GM12801 (cell line): ENCODE data around the gene FAM120A.

Source experiments
- TF ChIP-seq, protein P1 (sequence below): IDR thresholded peaks from one replicate; pipeline ENCODE4 v1.5.1; 2011; ENCODE audit warnings: control low read depth; ENCODE audit not compliant: insufficient read length; ENCODE audit errors: extremely low read depth

The FAM120A gene

DNA sequence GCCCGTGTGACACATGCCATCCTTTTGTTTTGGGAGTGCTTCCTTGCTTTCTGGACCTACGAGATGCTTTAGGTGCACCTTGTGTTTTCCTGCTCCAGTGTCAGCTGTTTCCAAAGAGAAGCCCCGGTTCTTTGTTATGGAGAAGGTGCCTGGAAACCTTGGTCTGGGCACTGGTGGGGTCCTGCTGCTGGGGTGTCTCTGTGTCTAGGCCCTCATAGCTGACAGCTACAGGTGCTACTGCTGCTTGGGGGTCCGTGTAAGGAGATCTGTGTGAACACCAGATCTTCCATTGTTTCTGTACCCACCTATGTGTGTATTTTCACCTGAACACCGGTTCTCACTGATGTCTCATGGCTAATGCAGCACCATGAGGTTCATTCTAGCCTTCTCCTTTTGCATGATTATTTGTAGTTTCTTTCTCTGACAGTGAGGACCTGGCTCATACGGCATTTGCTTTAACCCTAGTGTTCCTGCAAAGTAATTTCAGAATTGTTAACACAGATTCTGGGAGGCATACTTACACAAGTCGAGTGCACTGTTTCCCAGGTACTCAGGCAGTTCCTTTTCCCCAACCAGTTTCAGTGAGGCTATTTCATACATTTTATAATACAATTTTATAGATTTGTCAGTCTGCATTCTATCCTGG lies 15.1 kb downstream of the FAM120A start:
- TF ChIP-seq, protein P1, sequence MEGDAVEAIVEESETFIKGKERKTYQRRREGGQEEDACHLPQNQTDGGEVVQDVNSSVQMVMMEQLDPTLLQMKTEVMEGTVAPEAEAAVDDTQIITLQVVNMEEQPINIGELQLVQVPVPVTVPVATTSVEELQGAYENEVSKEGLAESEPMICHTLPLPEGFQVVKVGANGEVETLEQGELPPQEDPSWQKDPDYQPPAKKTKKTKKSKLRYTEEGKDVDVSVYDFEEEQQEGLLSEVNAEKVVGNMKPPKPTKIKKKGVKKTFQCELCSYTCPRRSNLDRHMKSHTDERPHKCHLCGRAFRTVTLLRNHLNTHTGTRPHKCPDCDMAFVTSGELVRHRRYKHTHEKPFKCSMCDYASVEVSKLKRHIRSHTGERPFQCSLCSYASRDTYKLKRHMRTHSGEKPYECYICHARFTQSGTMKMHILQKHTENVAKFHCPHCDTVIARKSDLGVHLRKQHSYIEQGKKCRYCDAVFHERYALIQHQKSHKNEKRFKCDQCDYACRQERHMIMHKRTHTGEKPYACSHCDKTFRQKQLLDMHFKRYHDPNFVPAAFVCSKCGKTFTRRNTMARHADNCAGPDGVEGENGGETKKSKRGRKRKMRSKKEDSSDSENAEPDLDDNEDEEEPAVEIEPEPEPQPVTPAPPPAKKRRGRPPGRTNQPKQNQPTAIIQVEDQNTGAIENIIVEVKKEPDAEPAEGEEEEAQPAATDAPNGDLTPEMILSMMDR: no peak

DNA sequence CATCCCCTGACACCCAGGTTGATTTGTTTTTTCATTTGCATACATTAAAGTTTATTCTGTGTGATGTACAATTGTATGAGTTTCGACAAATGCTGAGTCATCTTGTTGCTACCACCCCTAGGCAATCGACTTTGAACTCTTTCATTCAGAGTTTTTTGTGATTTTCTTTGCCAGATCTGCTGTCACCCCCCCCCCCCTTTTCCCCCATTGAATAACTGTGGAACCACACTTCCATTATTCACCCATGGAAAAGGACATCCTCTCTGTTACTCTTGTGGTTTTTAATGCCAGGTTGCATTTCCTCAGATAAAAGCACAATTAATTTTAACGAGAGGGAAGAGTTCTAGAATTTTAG lies 15.6 kb downstream of the FAM120A start:
- TF ChIP-seq, protein P1: no peak

DNA sequence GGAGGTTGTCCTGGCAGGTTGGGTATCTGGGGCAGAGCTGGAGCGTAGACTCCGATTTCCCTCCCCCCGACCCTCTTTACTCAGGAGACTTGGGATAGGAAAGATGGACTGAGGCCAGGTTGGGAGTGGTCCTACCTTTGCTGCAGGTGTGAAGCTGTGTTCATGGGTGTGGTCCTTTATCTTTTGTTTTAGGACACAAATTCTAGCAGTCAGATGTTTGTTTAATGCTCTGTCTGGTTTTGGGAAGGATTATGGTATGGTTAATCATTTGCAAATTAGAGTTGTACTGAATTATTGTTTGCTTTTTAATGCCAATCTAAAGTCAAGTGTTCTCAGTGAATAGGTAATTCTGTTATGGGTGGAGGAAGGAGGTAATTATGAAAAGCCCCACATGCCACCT lies 16.0 kb downstream of the FAM120A start:
- TF ChIP-seq, protein P1: no peak

DNA sequence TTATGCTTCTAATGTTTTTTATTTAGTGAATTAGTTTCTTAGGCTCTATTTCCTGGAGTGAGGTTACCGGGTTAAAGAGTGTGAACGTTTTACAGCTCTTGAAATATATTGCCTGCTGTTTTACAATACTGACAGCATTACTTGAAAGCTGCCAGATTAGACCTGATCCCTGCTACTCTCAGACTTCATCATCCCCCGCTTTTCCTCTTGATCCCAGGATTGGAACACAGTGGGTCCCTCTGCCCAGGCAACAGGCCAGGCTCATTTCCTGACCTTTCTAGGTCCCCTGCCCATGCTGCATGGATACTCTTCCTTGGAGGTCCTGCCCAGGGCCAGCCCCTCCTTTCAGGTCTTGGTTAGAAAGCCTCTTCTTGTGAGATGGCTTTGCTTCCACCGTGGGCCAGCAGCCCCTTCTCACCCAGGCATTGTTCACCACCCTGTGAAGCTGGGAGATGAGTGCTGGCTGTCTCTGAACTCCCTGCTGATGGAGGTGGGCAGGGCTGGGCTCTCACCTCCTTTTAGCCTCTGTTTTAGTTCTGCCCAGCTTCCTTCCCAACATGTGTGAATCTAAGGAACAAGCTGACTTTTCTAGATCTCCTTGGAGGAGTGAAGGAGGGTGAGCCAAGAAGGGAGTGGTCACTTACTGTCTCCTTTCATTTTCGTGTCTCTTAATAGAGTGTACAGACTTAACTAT lies 17.4 kb downstream of the FAM120A start:
- TF ChIP-seq, protein P1: no peak

DNA sequence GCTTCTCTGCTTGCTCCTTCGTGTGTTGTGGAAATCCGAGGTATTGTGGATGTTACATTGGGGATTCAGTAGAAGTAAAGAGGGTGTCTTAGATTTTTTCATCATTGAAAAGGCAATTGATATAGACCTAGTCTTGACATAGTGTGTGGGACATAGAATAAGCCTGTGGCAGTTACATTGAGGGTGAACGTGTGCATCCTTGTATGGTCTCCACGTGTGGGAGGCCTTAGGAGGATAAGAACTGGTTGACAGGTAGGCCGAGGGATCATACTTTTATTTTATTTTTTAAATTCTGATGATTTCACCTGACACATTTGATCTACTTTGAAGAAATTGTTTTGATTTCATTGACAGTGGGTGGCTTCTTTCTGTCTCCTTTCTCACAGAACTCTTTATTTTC lies 18.9 kb downstream of the FAM120A start:
- TF ChIP-seq, protein P1: no peak

DNA sequence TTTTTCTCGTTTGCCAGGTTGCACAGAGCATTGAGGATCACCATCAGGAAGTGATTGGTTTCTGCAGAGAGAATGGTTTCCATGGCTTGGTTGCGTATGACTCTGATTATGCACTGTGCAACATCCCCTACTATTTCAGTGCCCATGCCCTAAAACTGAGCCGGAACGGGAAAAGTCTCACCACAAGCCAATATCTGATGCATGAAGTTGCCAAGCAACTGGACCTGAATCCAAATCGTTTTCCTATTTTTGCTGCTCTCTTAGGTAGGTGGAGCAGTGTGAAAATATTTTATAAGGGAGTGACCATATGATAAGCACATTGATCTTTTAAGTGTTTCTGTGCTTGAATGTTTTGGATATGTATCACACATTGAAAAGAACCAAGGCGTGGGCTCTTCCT lies 19.6 kb downstream of the FAM120A start:
- TF ChIP-seq, protein P1: no peak

DNA sequence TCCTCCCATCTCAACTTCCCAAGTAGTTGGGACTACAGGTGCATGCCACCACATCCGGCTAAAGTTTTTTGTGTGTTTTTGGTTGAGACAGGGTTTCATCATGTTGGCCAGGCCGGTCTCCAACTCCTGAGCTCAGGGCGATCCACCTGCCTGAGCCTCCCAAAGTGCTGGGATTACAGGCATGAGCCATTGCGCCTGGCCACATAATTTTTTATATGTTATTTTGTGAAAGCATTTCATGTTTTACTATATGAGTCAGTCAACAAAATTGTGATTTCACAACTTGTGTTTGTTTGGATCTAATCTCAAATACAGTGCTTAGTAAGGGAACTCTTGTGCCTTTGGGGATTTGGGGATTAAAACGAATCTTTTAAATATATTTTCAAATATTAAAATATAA lies 21.9 kb downstream of the FAM120A start:
- TF ChIP-seq, protein P1: no peak
